ENCODE results near the gene PEA15. TPM values are rescaled to one million over a fixed set of nuclear protein-coding genes. Genes with fewer than 3 reads are reported as not detected.

Gene PEA15
- total RNA-seq, 1 experiment from 2014 or later = 94.3 TPM

DNA sequence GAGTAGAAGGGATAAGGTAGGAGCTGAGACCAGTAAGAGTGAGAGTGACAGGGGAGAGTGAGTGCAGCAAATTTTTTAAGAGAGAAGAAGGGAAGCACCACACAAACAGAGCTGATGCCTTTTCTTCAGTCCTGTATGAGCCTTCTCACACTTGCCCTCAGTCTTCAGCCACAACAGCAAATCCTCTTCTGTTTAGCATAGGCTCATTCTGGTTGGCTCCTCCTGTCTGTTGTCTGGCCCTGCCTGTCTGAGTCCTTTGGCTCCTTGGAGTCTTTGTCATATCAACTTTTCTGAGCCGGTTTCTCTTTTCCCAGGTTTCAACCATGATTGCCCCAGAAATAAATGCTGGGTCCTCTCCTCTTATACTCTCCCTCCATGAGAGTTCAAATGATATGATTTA is 27.5 kb upstream of the PEA15 start:
- in situ Hi-C loops (cut with HindIII; ENCODE audit: low pct_unique_long_range_greater_than_20kb, low sequenced_read_pairs) = no loop called here
- CTCF ChIA-PET = no interaction called here

DNA sequence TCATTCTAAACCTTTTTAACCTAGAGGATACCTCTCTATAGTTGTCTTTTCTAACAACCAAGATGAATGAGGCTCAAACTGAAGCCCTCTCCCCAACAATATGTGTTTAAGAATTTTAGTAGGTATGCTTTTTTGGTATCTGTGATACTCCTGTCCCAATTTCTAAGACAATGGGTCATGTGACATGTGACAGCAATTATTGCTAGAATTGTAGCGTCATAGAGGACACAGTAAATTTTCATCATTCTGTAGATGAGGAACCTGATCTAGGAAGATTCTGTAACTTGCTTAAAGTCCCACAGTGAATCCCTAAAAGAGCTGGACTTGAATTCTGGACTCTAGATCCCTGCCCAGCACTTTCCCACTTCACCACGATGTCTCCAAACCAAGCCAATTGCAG is 26.5 kb upstream of the PEA15 start:
- no peaks in the 10 kb centered on the region for H3K9me3 ChIP-seq (ENCODE audit: control insufficient read depth, insufficient read depth, low read depth, low read length)
- TF ChIP-seq POLR2AphosphoS5 (IDR thresholded peaks at IDR 0.05; ENCODE audit: low read depth, low read length) (no peak), SIN3A (IDR thresholded peaks at IDR 0.05; ENCODE audit: borderline replicate concordance, insufficient read depth, low read depth, low read length) (no peak), TCF7L2 (IDR thresholded peaks at IDR 0.05; ENCODE audit: low read depth, low read length) (no peak)
- TF ChIP-seq, protein P1, sequence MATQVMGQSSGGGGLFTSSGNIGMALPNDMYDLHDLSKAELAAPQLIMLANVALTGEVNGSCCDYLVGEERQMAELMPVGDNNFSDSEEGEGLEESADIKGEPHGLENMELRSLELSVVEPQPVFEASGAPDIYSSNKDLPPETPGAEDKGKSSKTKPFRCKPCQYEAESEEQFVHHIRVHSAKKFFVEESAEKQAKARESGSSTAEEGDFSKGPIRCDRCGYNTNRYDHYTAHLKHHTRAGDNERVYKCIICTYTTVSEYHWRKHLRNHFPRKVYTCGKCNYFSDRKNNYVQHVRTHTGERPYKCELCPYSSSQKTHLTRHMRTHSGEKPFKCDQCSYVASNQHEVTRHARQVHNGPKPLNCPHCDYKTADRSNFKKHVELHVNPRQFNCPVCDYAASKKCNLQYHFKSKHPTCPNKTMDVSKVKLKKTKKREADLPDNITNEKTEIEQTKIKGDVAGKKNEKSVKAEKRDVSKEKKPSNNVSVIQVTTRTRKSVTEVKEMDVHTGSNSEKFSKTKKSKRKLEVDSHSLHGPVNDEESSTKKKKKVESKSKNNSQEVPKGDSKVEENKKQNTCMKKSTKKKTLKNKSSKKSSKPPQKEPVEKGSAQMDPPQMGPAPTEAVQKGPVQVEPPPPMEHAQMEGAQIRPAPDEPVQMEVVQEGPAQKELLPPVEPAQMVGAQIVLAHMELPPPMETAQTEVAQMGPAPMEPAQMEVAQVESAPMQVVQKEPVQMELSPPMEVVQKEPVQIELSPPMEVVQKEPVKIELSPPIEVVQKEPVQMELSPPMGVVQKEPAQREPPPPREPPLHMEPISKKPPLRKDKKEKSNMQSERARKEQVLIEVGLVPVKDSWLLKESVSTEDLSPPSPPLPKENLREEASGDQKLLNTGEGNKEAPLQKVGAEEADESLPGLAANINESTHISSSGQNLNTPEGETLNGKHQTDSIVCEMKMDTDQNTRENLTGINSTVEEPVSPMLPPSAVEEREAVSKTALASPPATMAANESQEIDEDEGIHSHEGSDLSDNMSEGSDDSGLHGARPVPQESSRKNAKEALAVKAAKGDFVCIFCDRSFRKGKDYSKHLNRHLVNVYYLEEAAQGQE (IDR thresholded peaks at IDR 0.05; ENCODE audit: insufficient read depth in 1 of 2, low read depth in 2 of 2, low read length in 1 of 2) = no peak
- TF ChIP-seq, protein P2, sequence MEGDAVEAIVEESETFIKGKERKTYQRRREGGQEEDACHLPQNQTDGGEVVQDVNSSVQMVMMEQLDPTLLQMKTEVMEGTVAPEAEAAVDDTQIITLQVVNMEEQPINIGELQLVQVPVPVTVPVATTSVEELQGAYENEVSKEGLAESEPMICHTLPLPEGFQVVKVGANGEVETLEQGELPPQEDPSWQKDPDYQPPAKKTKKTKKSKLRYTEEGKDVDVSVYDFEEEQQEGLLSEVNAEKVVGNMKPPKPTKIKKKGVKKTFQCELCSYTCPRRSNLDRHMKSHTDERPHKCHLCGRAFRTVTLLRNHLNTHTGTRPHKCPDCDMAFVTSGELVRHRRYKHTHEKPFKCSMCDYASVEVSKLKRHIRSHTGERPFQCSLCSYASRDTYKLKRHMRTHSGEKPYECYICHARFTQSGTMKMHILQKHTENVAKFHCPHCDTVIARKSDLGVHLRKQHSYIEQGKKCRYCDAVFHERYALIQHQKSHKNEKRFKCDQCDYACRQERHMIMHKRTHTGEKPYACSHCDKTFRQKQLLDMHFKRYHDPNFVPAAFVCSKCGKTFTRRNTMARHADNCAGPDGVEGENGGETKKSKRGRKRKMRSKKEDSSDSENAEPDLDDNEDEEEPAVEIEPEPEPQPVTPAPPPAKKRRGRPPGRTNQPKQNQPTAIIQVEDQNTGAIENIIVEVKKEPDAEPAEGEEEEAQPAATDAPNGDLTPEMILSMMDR (IDR thresholded peaks at IDR 0.05) = no peak
- H3K27ac ChIP-seq (ENCODE audit: low read length) = no peak overlapping the region
- POLR2A ChIA-PET = no interaction called here
- CTCF ChIA-PET = interaction anchor here (0.6 to 0.7 kb wide), 2 partner anchors 389 to 677 kb away, joined by 3 to 4 read pairs; no protein-coding TSS in a partner anchor
- ATAC-seq (no peak), DNase-seq (ENCODE audit: low read depth, low spot score) (no peak)
- BruUV-seq (replicated peaks) = no TSS peak
- intact Hi-C loops (cut with micrococcal nuclease; ENCODE audit: unreplicated experiment) (no loop called here), in situ Hi-C loops (cut with HindIII; ENCODE audit: low pct_unique_long_range_greater_than_20kb, low sequenced_read_pairs) (no loop called here)
- H3K4me3 ChIP-seq (ENCODE audit: low read depth in 2 of 2, low read length in 2 of 2) = no peak overlapping the region
- no peaks in the 10 kb centered on the region for H3K36me3 ChIP-seq (ENCODE audit: control insufficient read depth, insufficient read depth, low read length)
- H3K27me3 ChIP-seq (ENCODE audit: control insufficient read depth, insufficient read depth, low read length) = no peaks in the 10 kb centered on the region; the same call in 1 of the 2 replicates
- H3K4me1 ChIP-seq (ENCODE audit: control insufficient read depth, insufficient read depth, low read length) = no peaks in the 10 kb centered on the region

More for the DNA sequence above, 27.5 kb upstream of the PEA15 start:
- POLR2A ChIA-PET = no interaction called here
- TF ChIP-seq, protein P2 (IDR thresholded peaks at IDR 0.05) = no peak
- TF ChIP-seq POLR2AphosphoS5 (IDR thresholded peaks at IDR 0.05; ENCODE audit: low read depth, low read length) (no peak), SIN3A (IDR thresholded peaks at IDR 0.05; ENCODE audit: borderline replicate concordance, insufficient read depth, low read depth, low read length) (no peak), TCF7L2 (IDR thresholded peaks at IDR 0.05; ENCODE audit: low read depth, low read length) (no peak)
- TF ChIP-seq, protein P1 (IDR thresholded peaks at IDR 0.05; ENCODE audit: insufficient read depth in 1 of 2, low read depth in 2 of 2, low read length in 1 of 2) = no peak
- H3K4me1 ChIP-seq (ENCODE audit: control insufficient read depth, insufficient read depth, low read length) = no peaks in the 10 kb centered on the region
- H3K4me3 ChIP-seq (ENCODE audit: low read depth in 2 of 2, low read length in 2 of 2) = no peak overlapping the region
- no TSS peak for BruUV-seq (replicated peaks)
- no peaks in the 10 kb centered on the region for H3K36me3 ChIP-seq (ENCODE audit: control insufficient read depth, insufficient read depth, low read length)
- no peaks in the 10 kb centered on the region for H3K9me3 ChIP-seq (ENCODE audit: control insufficient read depth, insufficient read depth, low read depth, low read length)
- no peak overlapping the region for H3K27ac ChIP-seq (ENCODE audit: low read length)
- intact Hi-C loops (cut with micrococcal nuclease; ENCODE audit: unreplicated experiment) = no loop called here
- ATAC-seq = no peak
- no peaks in the 10 kb centered on the region; the same call in 1 of the 2 replicates for H3K27me3 ChIP-seq (ENCODE audit: control insufficient read depth, insufficient read depth, low read length)
- DNase-seq (ENCODE audit: low read depth, low spot score) = no peak
